HepG2 (cell line): Measurements from ENCODE around the gene PCAT7. TPM values are rescaled to one million over a fixed set of nuclear protein-coding genes. Genes with fewer than 3 reads are reported as not detected.

Experiments
- ATM ChIP-seq: fragments of 450-650 bp; IDR thresholded peaks from 2 replicates; pipeline ENCODE4 v1.7.1; 2017; ENCODE audit warnings: mild to moderate bottlenecking, borderline replicate concordance
- CAMTA2 ChIP-seq: sonication (generic); formaldehyde crosslinking; IDR thresholded peaks from 2 replicates; pipeline ENCODE4 v1.4.0; 2020; ENCODE audit warnings: mild to moderate bottlenecking, missing genetic modification reagents, borderline replicate concordance
- GABPB1 ChIP-seq: IDR thresholded peaks from 2 replicates; pipeline ENCODE4 v1.6.1; 2016; ENCODE audit warnings: mild to moderate bottlenecking, missing genetic modification reagents, moderate library complexity, missing compliant biosample characterization
- HMG20B ChIP-seq: conservative IDR thresholded peaks from 2 replicates; pipeline ENCODE4 v1.6.1; 2016; ENCODE audit warnings: missing genetic modification reagents, missing compliant biosample characterization
- IKZF1 ChIP-seq: fragments of 450-650 bp; IDR thresholded peaks from 2 replicates; pipeline ENCODE4 v1.7.1; 2016
- IRF2 ChIP-seq: IDR thresholded peaks from 2 replicates; pipeline ENCODE4 v1.6.1; 2018; ENCODE audit warnings: missing genetic modification reagents, missing compliant biosample characterization
- KDM5A ChIP-seq: fragments of 200-600 bp; sonication (generic); IDR thresholded peaks from 2 replicates; pipeline ENCODE4 v1.7.0; 2018; ENCODE audit warnings: antibody characterized with exemption, mild to moderate bottlenecking, low read length, borderline replicate concordance
- MLLT10 ChIP-seq: sonication (generic); formaldehyde crosslinking; IDR thresholded peaks from 2 replicates; pipeline ENCODE4 v1.4.0; 2020; ENCODE audit warnings: missing genetic modification reagents
- PITX1 ChIP-seq: sonication (generic); formaldehyde crosslinking; IDR thresholded peaks from 2 replicates; pipeline ENCODE4 v1.5.1; 2020; ENCODE audit warnings: mild to moderate bottlenecking, missing genetic modification reagents
- SMAD3 ChIP-seq: sonication (generic); formaldehyde crosslinking; IDR thresholded peaks from 2 replicates; pipeline ENCODE4 v1.4.0; 2020; ENCODE audit warnings: missing genetic modification reagents
- SMAD9 ChIP-seq: sonication (generic); formaldehyde crosslinking; IDR thresholded peaks from 2 replicates; pipeline ENCODE4 v1.5.1; 2020; ENCODE audit warnings: mild to moderate bottlenecking, missing genetic modification reagents
- ZNF17 ChIP-seq: sonication (generic); formaldehyde crosslinking; IDR thresholded peaks from 2 replicates; pipeline ENCODE4 v1.5.0; 2020; ENCODE audit warnings: mild to moderate bottlenecking, missing genetic modification reagents
- ZNF207 ChIP-seq: fragments of 450-650 bp; IDR thresholded peaks from 2 replicates; pipeline ENCODE4 v1.6.1; 2016; ENCODE audit warnings: antibody characterized with exemption, borderline replicate concordance
- ZNF235 ChIP-seq: sonication (generic); formaldehyde crosslinking; IDR thresholded peaks from 2 replicates; pipeline ENCODE4 v1.8.1; 2023; ENCODE audit warnings: mild to moderate bottlenecking, missing genetic modification reagents, borderline replicate concordance
- ZNF282 ChIP-seq: fragments of 450-650 bp; IDR thresholded peaks from 2 replicates; pipeline ENCODE4 v1.6.1; 2018; ENCODE audit not compliant: partially characterized antibody
- ZNF354B ChIP-seq: sonication (generic); formaldehyde crosslinking; IDR thresholded peaks from 2 replicates; pipeline ENCODE4 v1.8.0; 2022; ENCODE audit warnings: mild to moderate bottlenecking, missing genetic modification reagents
- ZNF644 ChIP-seq: IDR thresholded peaks from 2 replicates; pipeline ENCODE4 v1.6.1; 2016; ENCODE audit warnings: low read depth
- ZNF672 ChIP-seq: sonication (generic); formaldehyde crosslinking; IDR thresholded peaks from 2 replicates; pipeline ENCODE4 v1.8.1; 2022; ENCODE audit warnings: missing genetic modification reagents
- ZNF746 ChIP-seq: sonication (generic); formaldehyde crosslinking; IDR thresholded peaks from 2 replicates; pipeline ENCODE4 v1.8.0; 2022; ENCODE audit warnings: mild to moderate bottlenecking, missing genetic modification reagents
- ZNF781 ChIP-seq: sonication (generic); formaldehyde crosslinking; IDR thresholded peaks from 2 replicates; pipeline ENCODE4 v1.5.1; 2020; ENCODE audit warnings: borderline replicate concordance, mild to moderate bottlenecking, missing genetic modification reagents; ENCODE audit errors: not compliant biosample characterization
- ZSCAN25 ChIP-seq: sonication (generic); formaldehyde crosslinking; IDR thresholded peaks from 2 replicates; pipeline ENCODE4 v1.8.0; 2022; ENCODE audit warnings: mild to moderate bottlenecking, missing genetic modification reagents
- polyA plus RNA-seq, 8 experiments: library from polyadenylated mRNA; depleted of rRNA in 3 of 8; stranded (reverse) in 7 of 8; unstranded in 1 of 8; fragments of >200 nt; fragmentation: Illumina TruSeq in 4 of 8; extraction: Trizol in 4 of 8; gene quantifications; 2 replicates each; pipeline versions ENCODE4 v1.2.1 to v1.2.3, GENCODE V29; 2011 to 2016; ENCODE audit warnings: low read depth in 4 of 8, missing spikeins in 1 of 8, mixed read lengths in 1 of 8; ENCODE audit not compliant: insufficient read depth in 1 of 8
- total RNA-seq, 5 experiments: library from RNA; depleted of rRNA; stranded (reverse); fragments of >200 nt; fragmentation: Illumina TruSeq; extraction: Trizol; gene quantifications; 2 replicates each; pipeline ENCODE4 v1.2.3, GENCODE V29; 2016; ENCODE audit warnings: low read depth in 1 of 5
- TF ChIP-seq, protein P1 (sequence below): sonication (generic); formaldehyde crosslinking; IDR thresholded peaks from 2 replicates; pipeline ENCODE4 v1.4.0; 2020; ENCODE audit warnings: missing genetic modification reagents
- TF ChIP-seq, protein P2 (sequence below): sonication (generic); formaldehyde crosslinking; IDR thresholded peaks from 2 replicates; pipeline ENCODE4 v1.8.1; 2022; ENCODE audit warnings: low read depth, mild to moderate bottlenecking, missing genetic modification reagents
- TF ChIP-seq, protein P3 (sequence below): sonication (generic); formaldehyde crosslinking; IDR thresholded peaks from 2 replicates; pipeline ENCODE4 v1.4.0; 2020; ENCODE audit warnings: missing genetic modification reagents
- TF ChIP-seq, protein P4 (sequence below): sonication (generic); formaldehyde crosslinking; IDR thresholded peaks from 2 replicates; pipeline ENCODE4 v1.4.0; 2020; ENCODE audit warnings: mild to moderate bottlenecking, missing genetic modification reagents

Gene PCAT7
- total and polyA plus RNA-seq, 2 of the 13 experiments (the other 11 are each of a cell fraction or from before 2014, with no cell fraction given): 2.3 to 3.9 TPM

DNA sequence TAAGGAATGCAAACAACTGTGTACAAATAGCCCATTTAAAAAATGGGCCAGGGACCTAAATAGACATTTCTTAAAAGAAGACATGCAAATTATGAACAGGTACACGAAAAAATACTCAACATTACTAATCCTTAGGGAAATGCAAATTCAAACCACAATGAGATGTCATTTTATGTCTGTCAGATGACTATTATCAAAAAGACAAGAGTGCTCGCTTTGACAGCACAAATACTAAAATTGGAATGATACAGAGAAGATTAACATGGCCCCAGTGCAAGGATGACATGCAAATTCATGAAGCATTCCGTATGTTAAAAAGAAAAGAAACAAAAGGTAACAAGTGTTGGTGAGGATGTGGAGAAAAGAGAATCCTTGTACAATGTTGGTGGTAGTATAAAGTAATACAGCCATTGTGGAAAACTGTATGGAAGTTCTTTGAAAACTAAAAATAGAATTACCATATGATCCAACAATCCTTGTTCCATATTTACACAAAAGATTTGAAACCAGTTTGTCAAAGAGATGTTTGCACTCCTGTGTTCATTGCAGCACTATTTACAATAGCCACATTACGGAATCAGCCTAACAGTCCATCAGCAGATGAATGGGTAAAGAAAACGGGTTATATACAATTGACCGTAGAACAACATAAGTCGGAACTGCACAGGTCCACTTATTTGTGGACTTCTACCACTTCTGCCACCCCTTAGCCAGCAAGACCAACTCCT lies 47.2 kb upstream of the PCAT7 start (continued):
- TF ChIP-seq, protein P1, sequence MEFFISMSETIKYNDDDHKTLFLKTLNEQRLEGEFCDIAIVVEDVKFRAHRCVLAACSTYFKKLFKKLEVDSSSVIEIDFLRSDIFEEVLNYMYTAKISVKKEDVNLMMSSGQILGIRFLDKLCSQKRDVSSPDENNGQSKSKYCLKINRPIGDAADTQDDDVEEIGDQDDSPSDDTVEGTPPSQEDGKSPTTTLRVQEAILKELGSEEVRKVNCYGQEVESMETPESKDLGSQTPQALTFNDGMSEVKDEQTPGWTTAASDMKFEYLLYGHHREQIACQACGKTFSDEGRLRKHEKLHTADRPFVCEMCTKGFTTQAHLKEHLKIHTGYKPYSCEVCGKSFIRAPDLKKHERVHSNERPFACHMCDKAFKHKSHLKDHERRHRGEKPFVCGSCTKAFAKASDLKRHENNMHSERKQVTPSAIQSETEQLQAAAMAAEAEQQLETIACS (CRISPR knock-in tag): no peak
- TF ChIP-seq, protein P2, sequence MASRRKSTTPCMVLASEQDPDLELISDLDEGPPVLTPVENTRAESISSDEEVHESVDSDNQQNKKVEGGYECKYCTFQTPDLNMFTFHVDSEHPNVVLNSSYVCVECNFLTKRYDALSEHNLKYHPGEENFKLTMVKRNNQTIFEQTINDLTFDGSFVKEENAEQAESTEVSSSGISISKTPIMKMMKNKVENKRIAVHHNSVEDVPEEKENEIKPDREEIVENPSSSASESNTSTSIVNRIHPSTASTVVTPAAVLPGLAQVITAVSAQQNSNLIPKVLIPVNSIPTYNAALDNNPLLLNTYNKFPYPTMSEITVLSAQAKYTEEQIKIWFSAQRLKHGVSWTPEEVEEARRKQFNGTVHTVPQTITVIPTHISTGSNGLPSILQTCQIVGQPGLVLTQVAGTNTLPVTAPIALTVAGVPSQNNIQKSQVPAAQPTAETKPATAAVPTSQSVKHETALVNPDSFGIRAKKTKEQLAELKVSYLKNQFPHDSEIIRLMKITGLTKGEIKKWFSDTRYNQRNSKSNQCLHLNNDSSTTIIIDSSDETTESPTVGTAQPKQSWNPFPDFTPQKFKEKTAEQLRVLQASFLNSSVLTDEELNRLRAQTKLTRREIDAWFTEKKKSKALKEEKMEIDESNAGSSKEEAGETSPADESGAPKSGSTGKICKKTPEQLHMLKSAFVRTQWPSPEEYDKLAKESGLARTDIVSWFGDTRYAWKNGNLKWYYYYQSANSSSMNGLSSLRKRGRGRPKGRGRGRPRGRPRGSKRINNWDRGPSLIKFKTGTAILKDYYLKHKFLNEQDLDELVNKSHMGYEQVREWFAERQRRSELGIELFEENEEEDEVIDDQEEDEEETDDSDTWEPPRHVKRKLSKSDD: no peak
- TF ChIP-seq ZNF781 (CRISPR knock-in tag): no peak
- TF ChIP-seq ZNF746 (CRISPR knock-in tag): no peak
- TF ChIP-seq ATM: no peak
- TF ChIP-seq SMAD3 (CRISPR knock-in tag): 0 out of 2 replicates have a peak, but pooled peaks have one; percentile 34
- TF ChIP-seq ZNF207: no peak
- no peak for TF ChIP-seq ZNF672 (CRISPR knock-in tag)
- peak; percentile 53; the same call in 1 of the 2 replicates for TF ChIP-seq IRF2 (CRISPR knock-in tag)
- TF ChIP-seq ZSCAN25 (CRISPR knock-in tag): 0 out of 2 replicates have a peak, but pooled peaks have one; percentile 30
- TF ChIP-seq, protein P3, sequence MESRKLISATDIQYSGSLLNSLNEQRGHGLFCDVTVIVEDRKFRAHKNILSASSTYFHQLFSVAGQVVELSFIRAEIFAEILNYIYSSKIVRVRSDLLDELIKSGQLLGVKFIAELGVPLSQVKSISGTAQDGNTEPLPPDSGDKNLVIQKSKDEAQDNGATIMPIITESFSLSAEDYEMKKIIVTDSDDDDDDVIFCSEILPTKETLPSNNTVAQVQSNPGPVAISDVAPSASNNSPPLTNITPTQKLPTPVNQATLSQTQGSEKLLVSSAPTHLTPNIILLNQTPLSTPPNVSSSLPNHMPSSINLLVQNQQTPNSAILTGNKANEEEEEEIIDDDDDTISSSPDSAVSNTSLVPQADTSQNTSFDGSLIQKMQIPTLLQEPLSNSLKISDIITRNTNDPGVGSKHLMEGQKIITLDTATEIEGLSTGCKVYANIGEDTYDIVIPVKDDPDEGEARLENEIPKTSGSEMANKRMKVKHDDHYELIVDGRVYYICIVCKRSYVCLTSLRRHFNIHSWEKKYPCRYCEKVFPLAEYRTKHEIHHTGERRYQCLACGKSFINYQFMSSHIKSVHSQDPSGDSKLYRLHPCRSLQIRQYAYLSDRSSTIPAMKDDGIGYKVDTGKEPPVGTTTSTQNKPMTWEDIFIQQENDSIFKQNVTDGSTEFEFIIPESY: no peak
- TF ChIP-seq MLLT10 (CRISPR knock-in tag): no peak
- TF ChIP-seq ZNF282: no peak
- no peak for TF ChIP-seq ZNF235 (CRISPR knock-in tag)
- TF ChIP-seq ZNF644: peak; percentile 82
- TF ChIP-seq KDM5A: no peak
- TF ChIP-seq ZNF17: no peak
- TF ChIP-seq ZNF354B: no peak
- TF ChIP-seq CAMTA2: no peak
- no peak for TF ChIP-seq IKZF1
- TF ChIP-seq, protein P4, sequence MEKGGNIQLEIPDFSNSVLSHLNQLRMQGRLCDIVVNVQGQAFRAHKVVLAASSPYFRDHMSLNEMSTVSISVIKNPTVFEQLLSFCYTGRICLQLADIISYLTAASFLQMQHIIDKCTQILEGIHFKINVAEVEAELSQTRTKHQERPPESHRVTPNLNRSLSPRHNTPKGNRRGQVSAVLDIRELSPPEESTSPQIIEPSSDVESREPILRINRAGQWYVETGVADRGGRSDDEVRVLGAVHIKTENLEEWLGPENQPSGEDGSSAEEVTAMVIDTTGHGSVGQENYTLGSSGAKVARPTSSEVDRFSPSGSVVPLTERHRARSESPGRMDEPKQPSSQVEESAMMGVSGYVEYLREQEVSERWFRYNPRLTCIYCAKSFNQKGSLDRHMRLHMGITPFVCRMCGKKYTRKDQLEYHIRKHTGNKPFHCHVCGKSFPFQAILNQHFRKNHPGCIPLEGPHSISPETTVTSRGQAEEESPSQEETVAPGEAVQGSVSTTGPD (CRISPR knock-in tag): no peak
- TF ChIP-seq PITX1 (CRISPR knock-in tag): 0 out of 2 replicates have a peak, but pooled peaks have one; percentile 23
- no peak for TF ChIP-seq GABPB1 (CRISPR knock-in tag)
- peak; percentile 52; the same call in 1 of the 2 replicates for TF ChIP-seq HMG20B (CRISPR knock-in tag)
- no peak for TF ChIP-seq SMAD9 (CRISPR knock-in tag)
